COLO668 (cell line): Measurements from ENCODE around the gene CAMK1D.

Experiments
- DNase-seq: peaks from one replicate; lab custom pipeline; 2025; ENCODE audit not compliant: unreplicated experiment; lab: John Stamatoyannopoulos, UW

The CAMK1D gene

GRCh38 chr10:12369982-12370381 lies 20.6 kb downstream of the CAMK1D start:
- DNase-seq: no peak

DNA sequence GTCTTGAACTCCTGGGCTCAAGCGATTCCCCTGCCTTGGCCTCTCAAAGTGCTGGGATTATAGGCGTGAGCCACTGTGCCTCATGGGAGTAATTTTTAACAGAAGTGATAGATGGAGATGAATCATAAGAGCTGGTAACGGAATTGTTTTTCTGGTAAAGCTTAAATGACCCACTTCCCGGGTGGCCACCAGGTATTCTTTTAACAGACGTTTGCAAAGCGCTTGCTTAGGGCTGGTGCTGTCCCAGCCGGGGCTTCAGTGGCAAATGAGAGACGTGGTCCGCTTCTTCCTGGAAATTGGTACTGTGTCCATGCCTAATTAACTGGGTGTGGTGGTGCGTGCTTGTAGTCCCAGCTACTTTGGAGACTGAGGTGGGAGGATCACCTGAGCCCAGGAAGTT lies 23.5 kb downstream of the CAMK1D start:
- DNase-seq: no peak

DNA sequence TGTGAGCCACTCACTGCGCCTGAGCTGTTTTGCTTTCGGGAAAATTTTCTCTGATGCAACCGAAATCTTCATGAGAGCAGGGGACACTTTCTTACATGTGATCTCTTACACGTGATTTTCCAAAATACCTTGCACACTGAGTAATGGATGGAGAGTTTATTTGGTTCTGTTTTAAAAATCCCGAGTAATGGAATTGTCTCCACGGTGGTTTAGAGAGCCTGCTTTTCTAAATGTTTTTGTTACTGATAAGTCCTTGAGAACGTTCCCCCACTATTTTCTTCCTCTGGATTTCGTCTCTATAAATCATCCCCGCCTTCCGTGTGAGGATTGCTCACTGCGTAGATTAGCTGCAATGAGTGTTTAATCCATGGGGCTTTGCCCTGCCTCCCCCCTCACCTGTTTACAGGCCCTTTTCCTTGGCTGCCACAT lies 25.7 kb downstream of the CAMK1D start:
- DNase-seq: no peak

DNA sequence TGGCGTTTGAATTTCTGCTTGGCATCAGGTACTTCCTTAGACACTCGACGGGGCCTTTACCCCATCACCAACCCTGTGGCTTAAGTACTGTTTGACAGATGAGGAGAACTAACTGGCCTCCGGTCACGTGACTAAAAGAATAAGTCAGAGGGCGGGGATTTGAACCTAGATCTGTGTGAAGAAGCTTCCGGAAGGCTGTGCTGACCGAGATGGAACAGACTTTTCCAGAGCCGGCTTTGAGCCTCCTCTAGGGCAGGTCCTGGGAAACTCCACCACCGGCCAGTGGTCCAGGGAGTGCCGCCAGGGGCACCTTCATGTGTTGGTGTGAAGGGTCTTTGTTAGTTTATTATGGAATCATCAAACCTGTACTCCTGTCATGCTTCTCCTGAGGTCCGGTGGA lies 26.9 kb downstream of the CAMK1D start:
- no peak for DNase-seq

- DNase-seq: no peak
Measured at GRCh38 chr10:12377658-12378290, 28.4 kb downstream of the CAMK1D start.

- DNase-seq: no peak
Measured at GRCh38 chr10:12380999-12381398, 31.7 kb downstream of the CAMK1D start.

DNA sequence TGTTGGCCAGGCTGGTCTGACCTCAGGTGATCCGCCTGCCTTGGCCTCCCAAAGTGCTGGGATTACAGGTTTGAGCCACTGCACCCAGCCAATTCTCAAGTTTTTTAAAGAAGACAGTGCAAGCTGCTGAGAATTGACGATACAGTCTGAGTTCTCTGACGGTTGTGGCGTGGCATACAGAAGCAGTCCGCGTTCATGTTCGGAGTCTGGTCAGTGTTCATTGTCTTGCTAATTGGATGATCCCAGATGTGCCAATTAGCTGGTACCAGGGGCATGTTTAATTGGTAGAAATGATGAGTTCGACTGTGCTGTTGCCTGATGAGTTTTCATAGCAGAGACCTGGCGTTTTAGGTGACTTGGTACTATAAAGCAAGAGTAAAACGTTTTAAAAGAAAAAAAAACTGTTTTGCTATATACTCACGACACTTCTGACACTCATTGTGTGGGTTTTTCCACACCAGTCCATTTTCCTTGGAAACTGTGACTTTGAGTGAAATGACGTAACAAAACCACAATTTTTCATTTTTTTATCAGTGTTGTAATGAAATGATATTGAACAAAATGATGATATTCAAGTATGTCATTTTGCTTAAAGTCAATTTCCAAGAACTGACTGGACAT lies 32.3 kb downstream of the CAMK1D start:
- DNase-seq: no peak

DNA sequence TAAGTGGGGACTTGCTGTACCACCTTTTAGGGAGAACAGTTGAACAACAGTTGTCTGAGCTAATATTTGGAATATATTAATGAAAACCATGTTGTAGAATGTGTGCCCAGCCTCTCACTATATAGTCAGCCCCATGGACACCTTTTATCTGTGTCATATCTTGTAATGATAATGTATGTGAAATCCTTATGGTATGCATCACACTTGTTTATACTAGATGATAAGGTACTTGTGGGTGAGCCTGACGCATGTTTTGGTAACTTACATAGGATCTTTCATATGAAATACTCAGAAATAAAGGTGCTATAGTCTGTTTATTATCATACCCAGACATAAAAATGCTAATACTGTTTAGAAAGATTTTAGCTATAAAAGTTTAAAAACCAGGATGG lies 32.8 kb downstream of the CAMK1D start:
- no peak for DNase-seq

- no peak for DNase-seq
Measured at GRCh38 chr10:12382956-12383531, 33.7 kb downstream of the CAMK1D start.

DNA sequence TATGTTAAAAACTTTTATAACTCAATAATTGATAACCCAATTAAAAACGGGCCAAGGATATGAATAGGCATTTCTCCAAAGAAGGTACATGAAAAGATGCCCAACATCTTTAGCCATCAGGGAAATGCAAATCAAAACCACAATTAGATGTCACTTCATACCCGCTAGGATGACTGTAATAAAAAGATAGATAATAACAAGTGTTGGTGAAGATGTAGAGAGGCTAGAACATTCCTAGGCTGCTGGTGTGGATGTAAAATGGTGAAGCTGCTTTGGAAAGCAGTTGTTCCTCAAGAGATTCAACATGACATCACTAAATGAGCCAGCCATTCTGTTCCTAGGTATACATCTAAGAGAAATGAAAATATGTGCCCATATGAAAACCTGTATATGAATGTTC lies 35.6 kb downstream of the CAMK1D start:
- DNase-seq: no peak

- no peak for DNase-seq
Measured at GRCh38 chr10:12387561-12388210, 38.3 kb downstream of the CAMK1D start.

DNA sequence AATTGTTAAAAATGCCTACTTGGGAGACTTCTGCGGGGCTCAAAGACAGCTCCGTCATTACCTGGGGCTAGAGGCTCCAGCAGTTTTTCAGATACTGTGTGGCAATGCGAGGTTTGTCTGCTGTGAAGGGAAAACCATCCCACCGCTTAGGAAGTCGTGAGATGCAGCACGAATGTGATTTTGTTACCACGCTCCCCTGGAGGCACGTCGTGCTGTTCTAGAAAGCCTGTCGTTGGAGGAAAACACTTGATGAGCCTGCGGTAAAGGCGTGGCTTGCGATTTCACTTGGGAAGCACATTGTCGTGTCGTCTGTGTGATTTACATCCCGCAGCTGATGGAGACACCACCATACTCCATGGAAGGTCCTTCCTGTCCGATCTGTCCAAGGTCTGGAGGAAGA lies 39.3 kb downstream of the CAMK1D start:
- DNase-seq: peak; percentile 7

GRCh38 chr10:12389154-12389734 lies 39.9 kb downstream of the CAMK1D start:
- peak; percentile 57 for DNase-seq

DNA sequence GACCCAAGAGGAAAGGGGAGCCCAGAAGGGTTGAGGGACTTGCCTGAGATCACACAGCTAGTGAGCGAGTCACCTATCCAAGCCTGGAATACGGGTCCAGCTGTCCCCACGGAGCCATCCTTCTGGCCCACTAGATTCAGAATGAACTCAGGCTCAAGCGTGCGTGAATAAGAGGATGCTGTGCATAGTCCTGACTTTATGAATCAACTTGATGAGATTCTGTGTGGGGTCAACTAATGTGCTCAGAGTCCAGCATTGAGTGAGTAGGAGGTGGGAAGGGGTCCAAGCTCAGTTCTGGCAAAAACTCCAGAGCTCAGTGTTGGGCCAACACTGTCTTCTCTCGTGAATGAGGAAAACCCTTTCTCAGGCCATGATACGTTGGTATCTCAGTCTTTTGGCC lies 41.4 kb downstream of the CAMK1D start:
- no peak for DNase-seq

DNA sequence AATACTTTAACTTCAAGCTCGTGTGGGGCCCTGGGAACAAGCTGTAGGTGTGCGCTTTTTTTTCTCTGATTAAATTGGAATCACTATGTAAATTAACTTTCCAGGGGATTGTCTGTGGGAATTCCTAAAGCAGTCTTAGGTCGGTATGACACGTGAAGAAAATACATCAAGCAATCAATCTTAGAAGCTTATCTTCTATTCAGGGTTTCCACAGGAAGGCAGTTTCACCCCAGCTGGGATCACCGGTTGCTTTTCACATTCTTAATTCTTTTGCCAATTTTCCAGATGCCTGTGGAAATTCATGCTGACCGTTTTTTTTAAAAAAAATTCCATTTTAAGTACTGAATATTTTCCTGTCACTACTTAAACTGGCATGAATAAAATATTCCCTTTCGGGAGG lies 41.9 kb downstream of the CAMK1D start:
- DNase-seq: no peak

DNA sequence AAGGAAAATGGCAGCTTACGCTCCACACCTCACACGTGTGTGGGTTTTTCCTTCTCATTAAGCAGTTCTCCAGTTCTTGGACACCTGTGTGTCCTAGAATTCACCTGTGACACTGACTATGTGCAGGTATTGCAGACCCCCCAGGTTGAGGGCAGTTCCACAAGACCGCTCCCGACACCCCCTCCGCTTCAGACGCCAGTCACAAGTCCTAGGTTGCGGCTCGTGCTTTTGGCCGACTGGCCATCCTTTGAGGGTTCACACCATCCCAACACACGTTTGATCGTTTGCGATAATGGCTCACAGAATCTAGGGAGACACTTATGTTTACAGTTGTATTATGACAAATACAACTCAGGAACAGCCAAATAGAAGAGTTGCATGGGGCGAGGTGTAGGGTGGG lies 44.5 kb downstream of the CAMK1D start:
- DNase-seq: no peak

GRCh38 chr10:12394241-12395033 lies 45.1 kb downstream of the CAMK1D start:
- no peak for DNase-seq

GRCh38 chr10:12396093-12396492 lies 46.7 kb downstream of the CAMK1D start:
- DNase-seq: no peak

DNA sequence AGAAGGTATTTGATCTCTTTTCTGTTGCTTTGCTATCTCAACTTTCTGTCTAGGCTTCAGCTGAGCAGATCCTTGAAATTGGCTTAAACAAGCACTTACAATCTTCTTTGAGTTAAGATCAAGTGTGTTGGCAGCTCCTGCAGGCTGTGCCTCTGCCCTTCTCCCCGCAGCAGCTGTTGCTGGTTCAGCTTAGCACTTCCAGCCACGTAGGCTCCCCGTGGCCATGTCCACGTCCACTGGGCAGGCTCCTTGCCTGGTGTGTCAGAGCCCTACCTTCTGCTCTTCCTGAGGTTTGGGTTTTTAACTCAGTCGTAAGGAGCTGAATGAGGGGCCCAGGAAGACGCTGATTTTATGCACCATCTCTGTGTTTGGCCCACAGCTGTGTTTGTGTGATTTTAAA lies 47.2 kb downstream of the CAMK1D start:
- no peak for DNase-seq

DNA sequence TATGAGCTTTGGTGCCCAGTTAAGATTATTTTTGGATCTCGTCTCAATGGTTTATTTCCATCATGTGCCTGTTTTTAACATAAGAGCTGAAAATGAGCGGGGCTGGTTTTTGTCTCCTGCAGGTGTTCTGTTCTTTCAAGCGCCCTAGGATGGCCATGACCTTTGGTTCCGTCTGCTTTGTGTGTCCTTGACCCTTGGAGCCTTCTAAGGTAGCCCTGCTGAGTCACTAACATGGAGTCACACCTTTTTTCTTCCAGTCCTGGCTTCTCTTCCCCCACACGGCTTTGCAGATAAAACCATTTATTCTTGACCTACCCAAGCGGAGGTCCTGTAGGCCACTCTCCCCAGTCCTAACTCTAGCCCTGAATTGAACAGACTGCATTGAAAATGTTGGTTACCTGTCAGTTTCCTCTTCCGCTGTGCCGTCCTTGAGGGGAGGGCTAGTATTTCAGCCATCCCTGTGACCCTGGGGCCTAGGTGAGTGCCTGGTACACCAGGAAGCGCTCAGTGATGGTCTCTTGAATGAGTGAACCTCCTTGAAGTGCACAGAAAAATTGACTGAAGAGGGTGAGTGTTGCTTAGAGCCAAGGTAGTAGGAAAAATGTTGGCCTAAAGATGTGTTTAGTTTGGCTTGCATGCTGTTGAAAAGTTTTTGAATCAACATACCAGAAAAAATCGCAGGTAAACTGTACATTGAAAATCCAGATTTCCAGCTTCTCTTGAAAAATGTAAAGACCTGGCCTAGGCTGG lies 48.0 kb downstream of the CAMK1D start:
- DNase-seq: no peak
